Hematopoietic multipotent progenitor cell treated with erythropoietin and hydrocortisone succinate and interleukin-3 and kit ligand, for 6 days (in vitro differentiated cells): ENCODE data around the gene SIGLEC1.

Experiments
- DNase-seq: peaks from one replicate; pipeline ENCODE4 v3.0.0-alpha.2; 2015

The SIGLEC1 gene

GRCh38 chr20:3697588-3698305 is 14.7 kb downstream of the SIGLEC1 start:
- DNase-seq: no peak

GRCh38 chr20:3696745-3697587 is 15.4 kb downstream of the SIGLEC1 start:
- no peak for DNase-seq

GRCh38 chr20:3696200-3696599 is 16.2 kb downstream of the SIGLEC1 start:
- DNase-seq: no peak

- no peak for DNase-seq
Measured at GRCh38 chr20:3694864-3695263, 17.5 kb downstream of the SIGLEC1 start.

GRCh38 chr20:3693376-3693775 is 19.0 kb downstream of the SIGLEC1 start:
- no peak for DNase-seq

GRCh38 chr20:3692706-3693294 is 19.6 kb downstream of the SIGLEC1 start:
- DNase-seq: no peak

GRCh38 chr20:3691897-3692296 is 20.5 kb downstream of the SIGLEC1 start:
- no peak for DNase-seq

- no peak for DNase-seq
Measured at GRCh38 chr20:3691306-3691705, 21.1 kb downstream of the SIGLEC1 start.

GRCh38 chr20:3690413-3690812 is 22.0 kb downstream of the SIGLEC1 start:
- DNase-seq: no peak

- no peak for DNase-seq
Measured at GRCh38 chr20:3689978-3690377, 22.4 kb downstream of the SIGLEC1 start.

- no peak for DNase-seq
Measured at GRCh38 chr20:3687655-3688054, 24.7 kb downstream of the SIGLEC1 start.

GRCh38 chr20:3686867-3687321 is 25.5 kb downstream of the SIGLEC1 start:
- no peak for DNase-seq

GRCh38 chr20:3686421-3686820 is 26.0 kb downstream of the SIGLEC1 start:
- DNase-seq: no peak

GRCh38 chr20:3685341-3685740 is 27.1 kb downstream of the SIGLEC1 start:
- no peak for DNase-seq

- DNase-seq: no peak
Measured at GRCh38 chr20:3681931-3682781, 30.2 kb downstream of the SIGLEC1 start, which contains the start of gene ADAM33. ADAM33 (minus strand) TSS chr20:3682010; CDS start chr20:3682004, 6 bp downstream.

- DNase-seq: no peak
Measured at GRCh38 chr20:3681352-3681930, 31.0 kb downstream of the SIGLEC1 start.

- no peak for DNase-seq
Measured at GRCh38 chr20:3680701-3681351, 31.6 kb downstream of the SIGLEC1 start.

- no peak for DNase-seq
Measured at GRCh38 chr20:3679749-3680700, 32.4 kb downstream of the SIGLEC1 start.

GRCh38 chr20:3678856-3679720 is 33.3 kb downstream of the SIGLEC1 start:
- no peak for DNase-seq
